HepG2 (cell line): Measurements from ENCODE around the gene SLC25A20. TPM values are rescaled to one million over a fixed set of nuclear protein-coding genes. Genes with fewer than 3 reads are reported as not detected.

Experiments
- ATF7-NPFF ChIP-seq: sonication (generic); formaldehyde crosslinking; IDR thresholded peaks from 2 replicates; pipeline ENCODE4 v1.8.1; 2023; ENCODE audit warnings: mild to moderate bottlenecking, low read depth, missing genetic modification reagents, moderate library complexity
- DR1 ChIP-seq: sonication (generic); formaldehyde crosslinking; IDR thresholded peaks from 2 replicates; pipeline ENCODE4 v1.8.0; 2021; ENCODE audit warnings: mild to moderate bottlenecking, missing genetic modification reagents, inconsistent platforms
- ELF1 ChIP-seq: sonication (generic); formaldehyde crosslinking; IDR thresholded peaks from 2 replicates; pipeline ENCODE4 v1.4.0; 2020; ENCODE audit warnings: missing genetic modification reagents
- ERF ChIP-seq: IDR thresholded peaks from 2 replicates; pipeline ENCODE4 v1.6.1; 2018; ENCODE audit warnings: missing biosample characterization, missing genetic modification reagents
- HIC2 ChIP-seq: sonication (generic); formaldehyde crosslinking; IDR thresholded peaks from 2 replicates; pipeline ENCODE4 v1.9.0; 2022; ENCODE audit warnings: low read depth, missing genetic modification reagents
- KDM6A ChIP-seq: IDR thresholded peaks from 2 replicates; pipeline ENCODE4 v1.6.1; 2016; ENCODE audit warnings: low read depth
- KLF9 ChIP-seq: IDR thresholded peaks from 2 replicates; pipeline ENCODE4 v1.6.1; 2016; ENCODE audit warnings: low read depth
- MEIS2 ChIP-seq: sonication (generic); formaldehyde crosslinking; IDR thresholded peaks from 2 replicates; pipeline ENCODE4 v1.9.0; 2021; ENCODE audit warnings: mild to moderate bottlenecking, missing genetic modification reagents
- MTERF4 ChIP-seq: sonication (generic); formaldehyde crosslinking; IDR thresholded peaks from 2 replicates; pipeline ENCODE4 v1.8.0; 2023; ENCODE audit warnings: mild to moderate bottlenecking, missing genetic modification reagents
- NR2C2 ChIP-seq: sonication (generic); formaldehyde crosslinking; IDR thresholded peaks from 2 replicates; pipeline ENCODE4 v1.4.0; 2020; ENCODE audit warnings: missing genetic modification reagents, mild to moderate bottlenecking, moderate library complexity, borderline replicate concordance
- PBX2 ChIP-seq: IDR thresholded peaks from 2 replicates; pipeline ENCODE4 v1.6.1; 2016; ENCODE audit warnings: control low read depth
- PHF5A ChIP-seq: IDR thresholded peaks from one replicate; pipeline ENCODE4 v1.6.1; 2018; ENCODE audit warnings: low read depth, missing genetic modification reagents; ENCODE audit not compliant: unreplicated experiment
- SOX13 ChIP-seq, 3 experiments: fragments of 450-650 bp in 1 of 3; sonication (generic) in 1 of 3; formaldehyde crosslinking in 1 of 3; IDR thresholded peaks in 2 of 3; conservative IDR thresholded peaks in 1 of 3; 2 replicates each; pipeline versions ENCODE4 v1.5.0 to v1.6.1; 2016 to 2020; ENCODE audit warnings: antibody characterized with exemption in 1 of 3, mild to moderate bottlenecking in 1 of 3, missing compliant biosample characterization in 1 of 3, missing genetic modification reagents in 1 of 3, moderate library complexity in 1 of 3
- SP5 ChIP-seq: IDR thresholded peaks from 2 replicates; pipeline ENCODE4 v1.6.1; 2016; ENCODE audit warnings: low read depth, borderline replicate concordance
- SPEN ChIP-seq: sonication (generic); formaldehyde crosslinking; IDR thresholded peaks from 2 replicates; pipeline ENCODE4 v1.5.1; 2020; ENCODE audit warnings: low read depth, mild to moderate bottlenecking, missing genetic modification reagents
- SRSF4 ChIP-seq: fragments of 200-400 bp; formaldehyde crosslinking; IDR thresholded peaks from one replicate; pipeline ENCODE4 v1.6.1; 2018; ENCODE audit warnings: mild to moderate bottlenecking, low read depth, low read length, moderate library complexity; ENCODE audit not compliant: poor library complexity, severe bottlenecking
- TIGD3 ChIP-seq: sonication (generic); formaldehyde crosslinking; IDR thresholded peaks from 2 replicates; pipeline ENCODE4 v1.5.1; 2020; ENCODE audit warnings: mild to moderate bottlenecking, missing genetic modification reagents, borderline replicate concordance
- TRIM24 ChIP-seq: sonication (generic); formaldehyde crosslinking; IDR thresholded peaks from 2 replicates; pipeline ENCODE4 v1.8.0; 2022; ENCODE audit warnings: mild to moderate bottlenecking, missing genetic modification reagents
- ZNF121 ChIP-seq: sonication (generic); formaldehyde crosslinking; IDR thresholded peaks from 2 replicates; pipeline ENCODE4 v1.5.0; 2020; ENCODE audit warnings: mild to moderate bottlenecking, missing genetic modification reagents
- ZNF430 ChIP-seq: sonication (generic); formaldehyde crosslinking; IDR thresholded peaks from 2 replicates; pipeline ENCODE4 v1.9.0; 2021; ENCODE audit warnings: mild to moderate bottlenecking, missing genetic modification reagents
- ZNF441 ChIP-seq: sonication (generic); formaldehyde crosslinking; IDR thresholded peaks from 2 replicates; pipeline ENCODE4 v1.7.0; 2021; ENCODE audit warnings: missing genetic modification reagents, borderline replicate concordance
- ZNF746 ChIP-seq: sonication (generic); formaldehyde crosslinking; IDR thresholded peaks from 2 replicates; pipeline ENCODE4 v1.8.0; 2022; ENCODE audit warnings: mild to moderate bottlenecking, missing genetic modification reagents
- ZNF879 ChIP-seq: sonication (generic); formaldehyde crosslinking; IDR thresholded peaks from 2 replicates; pipeline ENCODE4 v1.8.1; 2023; ENCODE audit warnings: missing genetic modification reagents
- polyA plus RNA-seq, 8 experiments: library from polyadenylated mRNA; depleted of rRNA in 3 of 8; stranded (reverse) in 7 of 8; unstranded in 1 of 8; fragments of >200 nt; fragmentation: Illumina TruSeq in 4 of 8; extraction: Trizol in 4 of 8; gene quantifications; 2 replicates each; pipeline versions ENCODE4 v1.2.1 to v1.2.3, GENCODE V29; 2011 to 2016; ENCODE audit warnings: low read depth in 4 of 8, missing spikeins in 1 of 8, mixed read lengths in 1 of 8; ENCODE audit not compliant: insufficient read depth in 1 of 8
- total RNA-seq, 5 experiments: library from RNA; depleted of rRNA; stranded (reverse); fragments of >200 nt; fragmentation: Illumina TruSeq; extraction: Trizol; gene quantifications; 2 replicates each; pipeline ENCODE4 v1.2.3, GENCODE V29; 2016; ENCODE audit warnings: low read depth in 1 of 5

SLC25A20 gene
- total and polyA plus RNA-seq, 2 of the 13 experiments (the other 11 are each of a cell fraction or from before 2014, with no cell fraction given), result 21.1 to 26.6 TPM

- TF ChIP-seq SP5 (CRISPR knock-in tag), result peak; percentile 93
- peak; percentile 89; the same call in 1 of the 2 replicates for TF ChIP-seq MTERF4 (CRISPR knock-in tag)
- 0 out of 2 replicates have a peak, but pooled peaks have one; percentile 51 for TF ChIP-seq ZNF879 (CRISPR knock-in tag)
- no peak for TF ChIP-seq SRSF4
- peak; percentile 5; the same call in 1 of the 2 replicates for TF ChIP-seq ZNF430 (CRISPR knock-in tag)
- TF ChIP-seq TRIM24 (CRISPR knock-in tag), result no peak
- no peak for TF ChIP-seq KDM6A (CRISPR knock-in tag)
- peak; percentile 71 for TF ChIP-seq DR1 (CRISPR knock-in tag)
- no peak; the same call in 1 of the 2 replicates for TF ChIP-seq ZNF121 (CRISPR knock-in tag)
- TF ChIP-seq ATF7-NPFF, result 0 out of 2 replicates have a peak, but pooled peaks have one; percentile 49
- TF ChIP-seq SOX13 (IDR thresholded peaks at IDR 0.05), result no peak
- TF ChIP-seq SOX13 (CRISPR knock-in tag; conservative IDR thresholded peaks at IDR 0.05 in 1 of 2, IDR thresholded peaks at IDR 0.05 in 1 of 2), result peak in 1 of 2 experiments; percentile 42; a peak in 1 of 4 replicates
- peak; percentile 79; the same call in 1 of the 2 replicates for TF ChIP-seq HIC2 (CRISPR knock-in tag)
- peak; percentile 6; the same call in 1 of the 2 replicates for TF ChIP-seq ZNF441 (CRISPR knock-in tag)
- TF ChIP-seq PHF5A (CRISPR knock-in tag), result no peak
- TF ChIP-seq ERF (CRISPR knock-in tag), result peak; percentile 65; the same call in 1 of the 2 replicates
- peak; percentile 33; the same call in 1 of the 2 replicates for TF ChIP-seq MEIS2 (CRISPR knock-in tag)
- peak; percentile 68; the same call in 1 of the 2 replicates for TF ChIP-seq TIGD3
- no peak for TF ChIP-seq PBX2 (CRISPR knock-in tag)
- TF ChIP-seq ELF1, result peak; percentile 91
- peak; percentile 77 for TF ChIP-seq SPEN (CRISPR knock-in tag)
- no peak for TF ChIP-seq ZNF746 (CRISPR knock-in tag)
- peak; percentile 90 for TF ChIP-seq NR2C2 (CRISPR knock-in tag)
- peak; percentile 30; the same call in 1 of the 2 replicates for TF ChIP-seq KLF9 (CRISPR knock-in tag)
Observed at GRCh38 chr3:48898383-48899234, at the start of gene SLC25A20 (continued).
